GM19193 (cell line): ENCODE measurements around the gene ZNF500.

Source experiments
- POLR2A ChIP-seq: IDR thresholded peaks from 4 replicates; pipeline ENCODE4 v1.6.1; 2011; ENCODE audit not compliant: insufficient read depth, insufficient read length; ENCODE audit errors: extremely low read depth

ZNF500 gene

DNA sequence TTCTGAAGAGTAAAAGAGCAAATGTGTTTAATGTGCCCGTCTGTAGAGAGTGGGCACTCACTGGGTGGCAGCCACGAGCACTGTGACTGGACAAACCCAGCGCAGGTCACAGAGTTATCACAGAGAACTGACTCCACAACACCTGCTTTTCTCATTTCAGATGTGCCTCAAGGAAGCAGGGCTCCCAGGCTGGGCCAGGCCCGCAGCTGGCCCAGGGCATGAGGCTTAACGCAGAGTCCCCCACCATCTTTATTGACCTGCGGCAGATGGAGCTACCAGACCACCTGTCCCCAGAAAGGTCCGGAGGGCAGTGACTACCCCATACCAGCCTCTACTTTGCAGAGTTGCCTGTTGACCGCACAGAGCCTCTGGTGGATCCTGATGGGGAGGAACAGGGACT is 20.7 kb downstream of the ZNF500 start:
- no peak for TF ChIP-seq POLR2A

DNA sequence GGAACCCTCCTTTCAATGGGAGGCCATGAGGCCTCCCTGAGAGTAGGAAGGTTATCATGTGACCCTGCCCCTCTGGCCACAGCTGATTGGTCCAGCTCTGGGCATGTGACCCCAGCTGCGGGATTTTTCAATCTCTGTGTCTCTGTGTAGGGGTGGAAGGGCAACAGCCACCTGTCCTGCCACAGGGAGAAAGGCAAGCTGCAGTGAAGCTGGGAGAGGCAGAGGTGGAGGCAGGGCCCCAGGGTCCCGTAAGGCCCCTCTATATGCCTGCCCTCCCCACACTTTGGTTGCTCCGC is 21.7 kb downstream of the ZNF500 start:
- no peak for TF ChIP-seq POLR2A

DNA sequence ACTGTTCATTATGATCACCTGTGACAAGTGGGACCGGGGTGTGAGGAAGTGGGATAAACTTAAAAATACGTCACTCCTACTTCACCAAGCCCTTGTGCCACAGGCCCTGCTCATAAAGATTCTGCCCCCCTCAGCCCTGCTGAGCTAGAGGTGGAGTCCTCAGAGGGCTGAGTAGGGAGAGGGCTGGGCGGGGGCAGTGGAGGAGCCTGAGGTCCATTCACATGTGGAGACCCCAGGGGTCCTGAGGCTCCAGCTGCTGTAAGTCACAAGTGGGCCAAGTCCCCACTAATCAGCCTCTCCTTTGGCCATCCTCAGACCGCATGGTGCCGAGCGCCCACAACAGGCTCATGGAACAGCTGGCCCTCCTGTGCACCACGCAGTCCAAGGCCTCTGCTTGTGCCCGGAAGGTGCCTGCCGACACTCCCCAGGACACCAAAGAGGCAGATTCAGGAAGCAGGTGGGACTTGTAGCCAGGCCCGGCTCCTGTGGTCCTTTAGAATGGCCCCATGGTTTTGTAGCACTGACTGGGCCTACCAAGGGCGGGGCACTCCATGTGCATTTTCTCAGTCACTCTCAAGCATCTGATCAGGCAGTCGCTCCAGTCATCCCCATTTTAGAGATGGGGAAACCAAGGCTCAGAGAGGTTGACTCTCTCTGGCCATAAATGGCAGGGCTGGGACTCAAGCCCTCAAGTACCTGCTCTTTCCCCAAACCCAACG is 22.2 kb downstream of the ZNF500 start:
- TF ChIP-seq POLR2A = no peak

DNA sequence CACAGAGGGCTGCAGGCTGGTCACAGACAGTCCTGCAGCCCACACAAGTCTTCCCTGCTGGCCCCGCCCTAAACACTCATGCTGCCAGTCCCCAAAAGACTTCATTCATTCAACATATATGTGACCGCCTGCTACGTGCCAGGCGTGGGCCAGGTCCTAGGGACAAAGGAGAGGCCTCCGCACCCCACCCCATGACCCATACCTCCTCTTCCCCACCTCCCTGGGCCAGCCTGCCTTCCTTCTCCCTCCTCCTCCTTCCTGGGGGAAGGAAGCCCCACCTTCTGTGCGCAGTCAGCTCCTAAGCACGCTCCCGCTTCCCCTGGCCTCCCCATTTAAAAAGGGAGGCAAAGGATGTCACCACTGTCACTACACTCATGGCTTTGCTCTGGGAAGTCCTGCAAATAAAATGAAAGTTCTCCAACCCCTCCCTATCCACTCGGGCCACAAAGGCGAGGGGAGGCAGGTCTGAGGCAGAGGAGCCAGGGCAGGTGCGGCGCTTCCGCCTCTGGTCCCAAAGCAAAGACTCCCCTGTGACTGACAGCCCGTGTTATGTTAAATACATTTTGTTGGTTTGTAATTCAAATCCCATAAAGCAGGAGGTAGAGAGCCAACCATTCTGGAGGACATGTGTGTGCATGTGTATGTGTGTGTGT is 23.6 kb downstream of the ZNF500 start:
- TF ChIP-seq POLR2A = no peak

DNA sequence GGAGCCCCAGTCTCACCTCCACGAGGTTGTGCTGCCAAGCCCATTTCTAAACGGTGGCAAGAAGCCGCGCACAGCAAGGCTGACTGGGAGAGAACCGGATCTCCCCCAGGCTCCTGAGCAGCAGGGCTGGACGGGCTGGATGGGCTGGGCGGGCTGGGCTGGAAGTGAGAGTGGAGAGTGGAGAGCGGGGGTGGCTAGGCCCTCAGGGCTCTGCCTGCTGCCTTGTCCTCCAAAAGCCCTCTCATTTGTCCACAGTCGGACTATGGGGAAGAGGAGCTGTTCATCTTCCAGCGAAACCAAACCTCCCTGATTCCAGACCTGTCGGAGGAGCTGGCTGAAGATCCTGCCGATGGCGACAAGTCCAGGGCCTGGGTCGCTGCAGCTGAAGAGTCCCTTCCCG is 29.4 kb downstream of the ZNF500 start:
- no peak for TF ChIP-seq POLR2A

DNA sequence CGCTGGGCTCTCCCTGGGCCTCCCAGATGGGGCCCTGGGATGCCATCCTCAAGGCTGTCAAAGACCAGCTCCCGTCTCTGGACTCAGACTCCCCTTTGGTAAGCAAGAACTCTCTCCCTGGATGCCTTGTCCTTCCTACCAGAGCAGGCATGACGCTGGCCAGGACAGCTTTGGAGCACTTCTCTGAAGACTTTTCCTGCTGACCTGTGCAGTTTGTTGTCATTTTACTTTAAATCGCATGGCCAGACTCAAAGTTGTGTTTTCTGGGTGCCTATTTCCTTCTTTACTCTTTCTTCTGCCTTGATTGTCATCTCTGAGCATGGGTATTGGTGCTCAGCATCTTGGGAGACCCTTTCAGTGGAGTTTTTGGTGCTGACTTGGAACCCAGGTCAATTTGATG is 30.4 kb downstream of the ZNF500 start:
- no peak for TF ChIP-seq POLR2A

DNA sequence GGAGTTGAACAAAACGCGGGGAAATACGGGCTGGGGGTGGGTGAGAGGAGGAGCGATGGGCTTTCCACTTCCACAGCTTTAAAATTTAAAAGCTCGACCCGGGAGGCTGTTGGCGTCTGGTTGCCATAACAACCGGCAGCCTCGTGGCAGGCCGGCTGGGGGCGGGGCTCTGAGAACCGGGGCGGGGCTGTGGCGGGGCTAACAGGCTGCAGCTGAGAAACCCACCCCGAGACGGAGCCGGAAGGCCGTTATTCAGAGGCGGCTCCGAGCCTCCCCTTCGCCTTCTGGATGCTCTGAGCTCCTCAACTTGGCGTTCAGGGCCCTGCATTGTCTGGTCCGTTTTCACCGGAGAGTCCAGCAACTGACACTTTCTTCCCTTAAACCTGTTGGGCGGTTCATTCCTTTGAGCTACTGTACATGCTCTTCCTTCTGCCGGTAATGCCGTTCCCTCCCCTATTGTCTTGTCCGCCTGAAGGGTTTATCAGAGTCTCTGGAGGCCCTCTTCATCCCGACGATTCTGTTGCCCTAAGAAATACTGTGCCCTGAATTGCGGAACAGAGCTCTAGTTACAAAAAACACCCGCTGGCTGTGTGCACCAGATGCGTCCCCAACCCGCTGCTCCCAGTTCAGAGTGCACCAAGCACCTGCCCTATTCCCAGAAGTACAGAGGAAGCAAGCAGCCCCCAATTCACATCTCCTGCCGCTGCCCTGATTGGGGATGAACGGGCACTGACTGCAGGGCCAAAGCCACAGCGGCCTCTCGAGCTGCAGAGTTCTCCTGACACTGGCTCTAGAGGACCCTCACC is 32.0 kb downstream of the ZNF500 start:
- peak; percentile 64 for TF ChIP-seq POLR2A

DNA sequence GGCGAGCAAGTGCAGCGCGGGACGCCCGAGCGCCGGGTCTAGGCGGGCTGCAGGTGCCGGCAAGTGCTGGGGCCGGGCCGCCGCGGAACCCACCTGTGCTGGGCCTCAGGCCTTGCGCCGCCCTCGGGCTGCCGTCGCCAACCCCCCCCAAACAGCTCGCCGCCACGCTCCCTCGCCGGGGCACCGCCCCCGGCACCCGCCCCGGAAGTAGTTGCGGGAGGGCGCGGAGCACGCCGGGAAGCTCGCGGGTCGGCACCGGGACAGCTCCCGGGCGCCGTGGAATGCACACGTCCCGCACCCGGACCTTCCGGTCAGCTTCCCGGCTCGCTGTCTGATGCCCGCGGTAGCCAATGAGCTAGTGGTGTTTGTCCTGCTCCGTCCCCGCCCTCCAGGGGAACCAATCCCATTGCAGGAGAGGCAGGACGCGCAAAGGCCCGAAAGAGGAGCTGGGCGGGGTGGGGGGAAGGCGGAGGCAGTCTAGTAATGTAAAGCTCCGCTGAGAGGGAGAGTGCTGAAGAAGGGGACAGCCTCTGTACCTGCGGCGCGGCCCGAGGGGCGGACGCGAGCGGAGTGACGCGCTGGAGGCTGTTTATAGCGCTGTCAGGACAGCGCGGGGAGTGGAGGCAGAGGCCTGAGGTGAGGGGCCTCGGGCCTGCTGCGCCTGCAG is 32.8 kb downstream of the ZNF500 start, which contains the start of the genes ANKS3 and DNAAF8:
Gene ANKS3, minus strand, starts transcription at position 209 of the 667 bp plus-strand sequence. CDS start 4,122 bp downstream, outside the sequence.
Gene DNAAF8, plus strand, starts transcription at position 475 of the 667 bp plus-strand sequence. CDS start 1,978 bp downstream, outside the sequence.
- peak; percentile 66 for TF ChIP-seq POLR2A

DNA sequence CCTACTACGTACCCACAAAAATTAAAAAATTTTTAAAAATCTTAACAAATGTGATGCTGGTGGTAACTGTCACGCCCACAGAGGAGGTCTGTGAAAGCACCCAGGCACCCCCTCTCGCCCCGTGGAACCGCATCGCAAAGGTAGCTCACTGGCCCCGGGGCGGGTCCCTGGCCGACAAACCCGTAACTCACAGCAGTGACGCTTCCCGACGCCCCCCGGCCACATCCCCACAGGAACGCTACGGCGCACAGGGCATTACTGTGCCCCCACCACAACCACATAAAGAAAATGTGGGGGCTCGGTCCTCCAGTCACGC is 33.3 kb downstream of the ZNF500 start:
- no peak for TF ChIP-seq POLR2A

DNA sequence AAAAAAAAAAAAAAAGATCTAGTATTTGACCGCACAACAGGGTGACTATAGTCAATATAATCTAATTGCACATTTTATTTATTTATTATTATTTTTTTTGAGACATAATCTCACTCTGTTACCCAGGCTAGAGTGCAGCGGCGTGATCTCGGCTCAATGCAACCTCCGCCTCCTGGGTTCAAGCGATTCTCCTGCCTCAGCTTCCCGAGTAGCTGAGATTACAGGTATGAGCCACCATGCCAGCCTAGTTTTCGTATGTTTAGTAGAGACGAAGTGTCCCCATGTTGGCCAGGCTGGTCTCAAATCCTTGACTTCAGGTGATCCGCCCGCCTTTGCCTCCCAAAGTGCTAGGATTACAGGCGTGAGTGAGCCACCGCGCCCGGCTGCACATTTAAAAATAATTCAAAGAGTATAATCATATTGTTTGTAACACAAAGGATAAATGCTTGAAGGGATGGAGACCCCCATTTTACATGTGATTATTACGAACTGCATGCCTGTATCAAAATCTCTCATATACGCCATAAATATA is 33.7 kb downstream of the ZNF500 start:
- no peak for TF ChIP-seq POLR2A

DNA sequence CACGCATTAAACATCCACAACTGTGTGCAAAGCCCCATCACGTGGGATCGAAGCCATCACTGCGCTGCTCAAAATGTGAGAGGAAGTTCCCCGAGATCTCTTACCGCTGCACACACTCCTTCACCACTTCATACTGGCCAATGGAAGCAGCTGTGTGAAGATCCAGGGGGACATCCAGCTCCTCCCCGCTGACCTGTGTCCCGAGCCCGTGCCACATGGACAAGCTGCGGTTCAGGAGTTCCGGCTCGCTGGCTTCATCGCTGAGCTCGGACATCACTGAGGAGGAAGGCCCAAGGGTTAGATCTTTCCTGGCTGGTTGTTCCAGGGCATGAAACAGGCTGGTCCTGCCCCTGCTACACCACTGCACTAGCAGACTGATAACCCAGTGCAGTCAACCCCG is 37.1 kb downstream of the ZNF500 start:
- no peak for TF ChIP-seq POLR2A

DNA sequence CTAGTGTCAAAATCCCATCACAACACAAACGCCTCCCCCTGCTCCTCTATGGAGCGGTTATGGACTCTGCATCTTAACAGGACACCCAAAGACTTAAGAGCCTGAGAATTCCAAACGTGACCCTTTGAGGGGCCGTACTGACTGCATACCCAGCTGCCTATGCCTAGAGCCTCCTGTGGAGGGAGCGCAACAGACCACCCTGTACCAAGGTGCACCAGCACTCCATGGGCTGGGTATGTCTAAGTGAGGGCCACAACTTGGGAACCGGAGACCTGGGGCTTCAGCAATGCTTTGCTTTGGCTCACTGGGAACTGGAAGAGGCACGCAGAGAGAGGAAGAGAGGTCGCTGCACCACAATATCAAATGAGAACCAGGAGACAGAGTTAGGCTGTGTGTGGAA is 38.3 kb downstream of the ZNF500 start:
- no peak for TF ChIP-seq POLR2A

DNA sequence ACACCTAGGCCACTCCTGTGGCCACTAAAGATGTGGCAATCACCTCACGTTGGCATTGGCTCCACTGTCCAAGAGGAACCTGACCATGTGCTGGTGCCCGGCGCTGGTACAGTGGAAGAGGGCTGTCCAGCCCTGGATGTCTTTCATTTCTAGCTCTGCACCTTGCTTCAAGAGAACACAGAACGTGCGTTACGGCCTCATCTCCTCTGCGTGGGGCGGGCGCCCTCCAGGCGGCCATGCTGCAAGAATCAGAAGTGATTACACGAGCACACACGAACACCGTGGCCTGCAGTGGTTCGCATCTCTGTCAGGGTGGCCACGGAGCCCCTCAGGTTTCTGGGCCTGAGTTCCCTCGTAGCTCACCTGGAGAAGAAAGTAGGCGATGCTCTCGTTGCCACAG is 40.3 kb downstream of the ZNF500 start:
- no peak for TF ChIP-seq POLR2A

DNA sequence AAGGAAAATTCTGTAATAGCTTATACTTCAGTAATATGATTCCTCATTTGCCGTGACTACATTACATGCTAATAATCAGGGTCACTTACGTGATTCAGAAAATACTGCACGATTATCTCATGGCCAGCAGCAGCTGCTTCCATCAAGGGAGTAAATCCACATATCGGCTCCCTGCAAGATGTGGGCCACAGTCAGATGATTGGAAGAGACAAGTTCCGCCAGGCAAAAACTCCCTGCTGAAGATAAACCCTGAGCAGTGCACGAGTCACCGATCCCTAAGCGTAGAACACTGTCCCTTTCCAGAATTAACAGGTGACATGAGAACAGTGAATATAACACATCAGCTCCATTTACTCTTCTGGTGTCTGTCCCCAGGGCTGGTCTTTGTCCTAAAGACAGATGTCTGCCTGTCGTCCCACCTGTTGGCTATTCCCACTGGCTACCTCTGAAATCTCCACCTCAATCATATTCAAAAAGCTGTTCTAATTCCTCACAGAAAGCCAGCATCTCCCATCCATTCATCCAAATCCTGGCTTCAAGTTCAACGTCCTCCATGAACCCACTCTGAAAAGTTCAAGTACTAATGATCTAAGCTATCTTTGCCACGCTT is 42.2 kb downstream of the ZNF500 start:
- no peak for TF ChIP-seq POLR2A

DNA sequence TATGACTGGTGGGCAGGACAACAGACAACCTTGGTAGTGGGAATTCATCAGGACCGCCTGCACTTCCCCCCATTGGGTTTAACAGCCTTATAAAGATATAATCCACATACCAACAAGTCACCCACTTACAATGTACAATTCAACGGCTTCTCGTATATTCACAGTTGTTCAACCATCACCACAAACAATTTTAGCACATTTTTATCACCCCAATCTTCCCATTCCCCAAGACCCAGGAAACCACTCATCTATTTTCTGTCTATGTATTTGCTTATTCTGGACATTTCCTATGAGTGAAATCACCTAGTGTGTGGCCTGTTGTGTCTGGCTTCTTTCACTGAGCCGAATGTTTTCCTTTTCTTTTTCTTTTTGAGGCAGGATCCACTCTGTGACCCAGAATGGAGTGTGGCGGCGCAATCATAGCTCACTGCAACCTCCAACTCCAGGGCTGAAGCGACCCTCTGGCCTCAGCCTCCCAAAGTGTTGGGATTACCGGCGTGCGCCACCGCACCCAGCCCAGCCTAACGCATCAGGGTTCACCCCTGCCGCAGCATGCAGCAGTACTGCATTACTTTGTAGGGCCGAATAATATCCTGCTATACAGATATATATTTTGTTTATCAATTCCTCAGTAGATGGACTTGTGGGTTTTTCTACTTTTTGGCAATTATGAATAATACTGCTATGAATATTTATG is 43.7 kb downstream of the ZNF500 start:
- no peak for TF ChIP-seq POLR2A

DNA sequence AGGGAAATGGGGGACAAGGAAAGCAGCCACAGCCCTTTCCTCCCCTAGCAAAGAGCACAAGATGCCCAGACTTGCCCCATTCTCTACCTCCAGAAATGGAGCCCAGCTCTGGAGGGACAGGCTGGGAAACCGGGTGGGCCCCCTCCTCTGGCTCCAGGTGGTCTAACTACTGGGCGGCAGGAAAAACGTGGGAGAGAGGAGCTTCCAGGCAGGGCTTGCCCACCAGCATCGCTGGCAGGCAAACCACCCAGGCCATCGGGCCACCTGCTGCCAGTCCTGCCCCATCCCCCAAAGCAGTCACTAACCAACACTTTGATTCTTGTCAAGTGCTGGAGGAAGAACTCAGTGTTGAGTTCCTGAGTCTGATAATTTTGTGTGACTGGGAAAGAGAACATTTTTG is 48.5 kb downstream of the ZNF500 start:
- TF ChIP-seq POLR2A = no peak
